GM12891 (cell line): ENCODE data around the gene TNS1.

Experiments
- PAX5 ChIP-seq: IDR thresholded peaks from 2 replicates; pipeline ENCODE4 v1.6.1; 2011; ENCODE audit warnings: low read length, moderate library complexity, mild to moderate bottlenecking; ENCODE audit not compliant: insufficient read depth, severe bottlenecking
- POLR2A ChIP-seq: IDR thresholded peaks from 2 replicates; pipeline ENCODE4 v1.6.1; 2011; ENCODE audit warnings: low read depth, low read length, control low read depth
- POLR2AphosphoS5 ChIP-seq: IDR thresholded peaks from 2 replicates; pipeline ENCODE4 v1.6.1; 2011; ENCODE audit warnings: low read depth, low read length, control low read depth
- POU2F2 ChIP-seq: IDR thresholded peaks from 2 replicates; pipeline ENCODE4 v1.6.1; 2011; ENCODE audit warnings: low read depth, mild to moderate bottlenecking, control low read depth, low read length, moderate library complexity
- SPI1 ChIP-seq: IDR thresholded peaks from 2 replicates; pipeline ENCODE4 v1.6.1; 2011; ENCODE audit warnings: low read depth, low read length, control low read depth
- TAF1 ChIP-seq: IDR thresholded peaks from 2 replicates; pipeline ENCODE4 v1.6.1; 2011; ENCODE audit warnings: low read depth, low read length, control low read depth

DNA sequence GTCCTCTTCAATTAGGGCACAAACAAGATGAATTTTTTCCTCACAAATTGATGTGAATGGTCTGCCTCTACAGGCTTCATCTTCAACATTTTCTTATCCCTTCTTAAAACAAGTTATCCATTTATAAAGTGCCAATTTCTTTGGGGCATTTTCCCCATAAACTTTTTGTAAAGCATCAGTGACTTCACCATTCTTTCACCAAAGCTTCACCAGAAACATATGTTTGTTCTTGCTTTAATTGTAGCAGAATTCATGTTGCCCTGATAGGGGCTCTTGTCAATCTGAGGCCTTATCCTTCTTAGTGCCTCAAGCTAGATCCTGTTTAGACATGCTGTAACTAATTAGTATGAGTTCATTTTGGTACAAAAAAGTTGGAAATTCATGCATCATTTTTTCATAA lies 226.2 kb downstream of the TNS1 start:
- no peak for TF ChIP-seq POLR2A
- no peak for TF ChIP-seq TAF1
- no peak for TF ChIP-seq POLR2AphosphoS5
- no peak for TF ChIP-seq SPI1
- no peak for TF ChIP-seq POU2F2
- no peak for TF ChIP-seq PAX5
